Mesendoderm (in vitro differentiated cells): ENCODE results near the gene LYST.
A peak's percentile ranks its signal among the peaks of the same experiment; 100 is the strongest.
"Not testable (repeated sequence)": the region's sequence is repeated elsewhere in the genome, so short reads cannot be mapped to it uniquely, and the experiment has no call there.

Source experiments
- DNase-seq: peaks from one replicate; pipeline ENCODE4 v3.0.0; 2013
- H2AK5ac ChIP-seq: 2 replicates; pipeline ENCODE4 v1.6.1; 2013; ENCODE audit warnings: low read length, inconsistent platforms
- H2BK120ac ChIP-seq: 2 replicates; pipeline ENCODE4 v1.6.1; 2013; ENCODE audit warnings: low read depth, mild to moderate bottlenecking, low read length, moderate library complexity, mixed read lengths
- H2BK15ac ChIP-seq: replicated peaks from 2 replicates; pipeline ENCODE4 v1.6.1; 2013; ENCODE audit warnings: low read depth, mild to moderate bottlenecking, moderate library complexity
- H2BK5ac ChIP-seq: 2 replicates; pipeline ENCODE4 v1.6.1; 2013; ENCODE audit warnings: low read length, inconsistent platforms
- H3K18ac ChIP-seq: 2 replicates; pipeline ENCODE4 v1.6.1; 2013; ENCODE audit warnings: mild to moderate bottlenecking, low read length, mixed read lengths
- H3K23ac ChIP-seq: one replicate; pipeline ENCODE4 v1.6.1; 2013; ENCODE audit warnings: low read length
- H3K27ac ChIP-seq: 2 replicates; pipeline ENCODE4 v1.5.1; 2013; ENCODE audit warnings: low read depth, mild to moderate bottlenecking, inconsistent platforms, low read length, moderate library complexity
- H3K27me3 ChIP-seq: 2 replicates; pipeline ENCODE4 v1.6.1; 2013; ENCODE audit warnings: low read length, control low read depth, mild to moderate bottlenecking, inconsistent platforms; ENCODE audit not compliant: insufficient read depth, poor library complexity
- H3K36me3 ChIP-seq: 2 replicates; pipeline ENCODE4 v1.6.1; 2013; ENCODE audit warnings: low read length, inconsistent platforms; ENCODE audit not compliant: control insufficient read depth, insufficient read depth
- H3K4ac ChIP-seq: one replicate; pipeline ENCODE4 v1.6.1; 2013; ENCODE audit warnings: low read depth, mild to moderate bottlenecking, low read length, moderate library complexity
- H3K4me1 ChIP-seq: 2 replicates; pipeline ENCODE4 v1.6.1; 2013; ENCODE audit warnings: low read depth, low read length, inconsistent platforms; ENCODE audit not compliant: control insufficient read depth
- H3K4me2 ChIP-seq: 2 replicates; pipeline ENCODE4 v1.6.1; 2013; ENCODE audit warnings: low read length
- H3K4me3 ChIP-seq: 2 replicates; pipeline ENCODE4 v1.5.1; 2013; ENCODE audit warnings: mild to moderate bottlenecking, low read length
- H3K56ac ChIP-seq: one replicate; pipeline ENCODE4 v1.6.1; 2013; ENCODE audit warnings: low read length
- H3K79me1 ChIP-seq: 2 replicates; pipeline ENCODE4 v1.6.1; 2013; ENCODE audit warnings: low read length, inconsistent platforms
- H3K79me2 ChIP-seq: 2 replicates; pipeline ENCODE4 v1.6.1; 2013; ENCODE audit warnings: mild to moderate bottlenecking, low read length; ENCODE audit not compliant: control insufficient read depth, insufficient read depth
- H3K9ac ChIP-seq: 2 replicates; pipeline ENCODE4 v1.6.1; 2013; ENCODE audit warnings: low read length, inconsistent platforms
- H4K5ac ChIP-seq: one replicate; pipeline ENCODE4 v1.6.1; 2013; ENCODE audit warnings: low read length
- H4K8ac ChIP-seq: one replicate; pipeline ENCODE4 v1.6.1; 2013; ENCODE audit warnings: low read depth, mild to moderate bottlenecking, control low read depth, low read length, moderate library complexity
- WGBS: extraction: QIAGEN DNeasy Blood & Tissue Kit; methylation state at CpG from one replicate; pipeline ENCODE4 v1.1.7; 2013; ENCODE audit warnings: low lambda C conversion rate, missing lambda C conversion rate; ENCODE audit not compliant: insufficient coverage; ENCODE audit errors: extremely low coverage; 5-methylcytosine and 5-hydroxymethylcytosine counted together

The LYST gene

DNA sequence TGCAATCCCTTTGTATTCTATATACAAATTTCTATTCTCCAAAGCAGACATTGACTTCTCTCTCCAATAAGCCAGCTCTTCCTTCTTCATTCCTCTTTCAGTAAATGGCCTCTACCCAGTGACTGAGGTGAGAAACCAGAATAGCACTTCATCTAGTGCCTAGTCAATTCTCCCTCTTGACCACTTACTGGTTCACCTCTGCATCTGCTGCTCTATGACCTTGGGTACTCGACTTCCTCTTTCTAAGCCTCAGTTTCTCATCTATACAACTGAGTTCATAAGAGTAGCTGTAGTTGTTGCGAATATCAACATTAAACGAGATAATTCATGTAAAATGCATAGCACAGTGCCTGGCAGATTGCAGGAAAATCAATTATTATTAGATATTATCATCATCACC, 12.4 kb downstream of the LYST start:
- Histone ChIP-seq H3K56ac (no peak overlapping the region), H3K4me2 (no peak overlapping the region), H3K4ac (no peak overlapping the region), H3K4me1 (no peaks in the 10 kb centered on the region), H2BK15ac (no peak overlapping the region), H4K5ac (no peak overlapping the region), H3K27me3 (no peaks in the 10 kb centered on the region), H3K79me2 (no peaks in the 10 kb centered on the region), H4K8ac (no peak overlapping the region), H3K18ac (no peak overlapping the region), H3K79me1 (no peaks in the 10 kb centered on the region), H3K23ac (no peak overlapping the region), H2AK5ac (no peak overlapping the region), H3K36me3 (no peaks in the 10 kb centered on the region), H3K9ac (no peak overlapping the region), H2BK120ac (no peak overlapping the region), H3K27ac (no peak overlapping the region), H3K4me3 (no peak overlapping the region), H2BK5ac (no peak overlapping the region)
- no peak for DNase-seq
- WGBS = no CpG with 5 or more reads among the region's 3 CpGs

DNA sequence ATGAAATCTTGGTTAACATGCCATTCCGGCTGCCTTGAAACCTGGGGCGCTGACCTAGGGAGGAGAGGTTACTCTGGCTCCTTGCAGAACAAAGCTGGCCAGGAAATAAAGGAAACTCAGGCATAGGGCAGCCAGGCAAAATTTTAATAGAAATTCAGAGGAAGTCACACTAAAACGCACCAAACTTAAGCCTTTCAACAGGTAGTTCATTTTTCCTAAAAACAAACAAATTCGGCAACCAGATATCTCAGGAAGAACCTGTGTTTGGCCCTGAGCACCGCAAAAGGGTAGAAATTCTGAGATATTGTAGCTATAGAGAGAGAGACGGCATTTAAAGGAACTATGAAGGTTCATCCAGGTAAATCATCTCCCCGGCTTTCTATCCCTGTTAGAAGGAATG, 13.1 kb downstream of the LYST start:
- no peak overlapping the region for H2BK5ac ChIP-seq
- DNase-seq = no peak
- H4K8ac ChIP-seq = no peak overlapping the region
- no peak overlapping the region for H2BK120ac ChIP-seq
- no peak overlapping the region for H3K27ac ChIP-seq
- H4K5ac ChIP-seq = no peak overlapping the region
- H2BK15ac ChIP-seq = no peak overlapping the region
- H3K4ac ChIP-seq = no peak overlapping the region
- no peak overlapping the region for H3K18ac ChIP-seq
- no CpG with 5 or more reads among the region's 7 CpGs for WGBS
- no peaks in the 10 kb centered on the region for H3K36me3 ChIP-seq
- H3K4me3 ChIP-seq = no peak overlapping the region
- no peaks in the 10 kb centered on the region for H3K27me3 ChIP-seq
- H3K56ac ChIP-seq = no peak overlapping the region
- no peaks in the 10 kb centered on the region for H3K4me1 ChIP-seq
- no peaks in the 10 kb centered on the region for H3K79me1 ChIP-seq
- H2AK5ac ChIP-seq = no peak overlapping the region
- no peak overlapping the region for H3K9ac ChIP-seq
- H3K4me2 ChIP-seq = no peak overlapping the region
- no peaks in the 10 kb centered on the region for H3K79me2 ChIP-seq
- no peak overlapping the region for H3K23ac ChIP-seq

DNA sequence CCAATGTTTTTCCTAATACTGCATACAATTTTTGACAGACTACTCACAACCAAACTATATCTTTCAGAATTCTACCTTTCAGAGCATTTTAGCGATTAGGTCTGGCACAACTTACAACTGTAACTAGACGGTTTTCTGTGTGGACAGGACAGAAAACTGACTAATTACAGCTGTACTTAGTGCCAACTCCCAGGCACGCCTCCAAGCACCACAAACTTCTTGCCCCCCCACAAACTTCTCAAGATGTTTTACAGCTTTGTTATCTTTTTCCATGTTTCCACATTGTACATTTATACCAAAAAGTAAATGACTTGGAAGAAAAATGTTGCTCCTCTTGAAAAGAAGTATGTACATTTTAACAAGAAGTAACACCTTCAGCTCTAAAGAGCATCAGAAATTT, 13.8 kb downstream of the LYST start:
- no peak for DNase-seq
- Histone ChIP-seq H3K4ac (no peak overlapping the region), H2BK15ac (no peak overlapping the region), H3K4me2 (no peak overlapping the region), H2BK120ac (no peak overlapping the region), H3K4me3 (no peak overlapping the region), H3K36me3 (no peaks in the 10 kb centered on the region), H4K5ac (no peak overlapping the region), H3K9ac (no peak overlapping the region), H2BK5ac (no peak overlapping the region), H3K79me1 (no peaks in the 10 kb centered on the region), H3K23ac (no peak overlapping the region), H3K79me2 (no peaks in the 10 kb centered on the region), H3K4me1 (no peaks in the 10 kb centered on the region), H2AK5ac (no peak overlapping the region), H3K27me3 (no peaks in the 10 kb centered on the region), H4K8ac (no peak overlapping the region), H3K56ac (no peak overlapping the region), H3K18ac (no peak overlapping the region), H3K27ac (no peak overlapping the region)
- WGBS = no CpG with 5 or more reads among the region's 3 CpGs

DNA sequence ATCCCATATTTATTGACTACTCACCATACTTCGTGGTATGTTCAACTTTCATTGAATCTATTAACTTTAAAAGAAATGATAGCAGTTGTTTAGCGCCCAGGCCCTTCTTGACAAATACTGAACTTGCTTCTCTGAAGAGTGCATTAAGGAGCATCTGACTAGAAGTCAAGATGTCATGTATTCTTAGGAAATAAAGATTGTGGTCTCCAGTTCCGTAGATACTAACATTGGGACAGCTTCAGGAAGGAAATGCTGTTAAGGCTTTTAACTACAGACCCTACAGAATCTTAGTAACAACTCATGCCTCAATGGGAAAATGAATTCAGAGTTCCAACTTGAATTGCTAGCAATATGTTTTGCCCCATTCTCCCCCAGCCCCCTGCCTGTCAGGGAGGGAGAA, 14.8 kb downstream of the LYST start:
- no CpG with 5 or more reads among the region's 3 CpGs for WGBS
- Histone ChIP-seq H2BK5ac (no peak overlapping the region), H3K9ac (no peak overlapping the region), H3K18ac (no peak overlapping the region), H3K56ac (no peak overlapping the region), H3K27ac (no peak overlapping the region), H3K27me3 (no peaks in the 10 kb centered on the region), H3K36me3 (no peaks in the 10 kb centered on the region), H4K5ac (no peak overlapping the region), H3K4me2 (no peak overlapping the region), H3K4me1 (no peaks in the 10 kb centered on the region), H2AK5ac (no peak overlapping the region), H3K23ac (no peak overlapping the region), H4K8ac (no peak overlapping the region), H3K4ac (no peak overlapping the region), H3K4me3 (no peak overlapping the region), H3K79me1 (no peaks in the 10 kb centered on the region), H3K79me2 (no peaks in the 10 kb centered on the region), H2BK15ac (no peak overlapping the region), H2BK120ac (no peak overlapping the region)
- no peak for DNase-seq

DNA sequence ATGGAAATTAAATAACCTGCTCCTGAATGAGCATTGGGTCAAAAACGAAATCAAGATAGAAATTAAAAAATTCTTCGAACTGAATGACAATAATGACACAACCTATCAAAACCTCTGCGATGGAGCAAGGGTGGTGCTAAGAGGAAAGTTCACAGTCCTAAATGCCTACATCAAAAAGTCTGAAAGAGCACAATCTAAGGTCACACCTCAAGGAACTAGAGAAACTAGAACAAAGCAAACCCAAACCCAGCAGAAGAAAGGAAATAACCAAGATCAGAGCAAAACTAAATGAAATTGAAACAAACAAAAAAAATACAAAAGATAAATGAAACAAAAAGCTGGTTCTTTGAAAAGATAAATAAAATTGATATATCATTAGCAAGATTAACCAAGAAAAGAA, 18.5 kb downstream of the LYST start:
- not testable (repeated sequence) for H3K27ac ChIP-seq, H3K23ac ChIP-seq, H3K4ac ChIP-seq, H2BK120ac ChIP-seq, H3K4me3 ChIP-seq, H3K9ac ChIP-seq, H2BK15ac ChIP-seq, H3K4me2 ChIP-seq, H3K4me1 ChIP-seq, H3K36me3 ChIP-seq, H3K79me1 ChIP-seq, H2AK5ac ChIP-seq, H4K5ac ChIP-seq, H3K56ac ChIP-seq, H4K8ac ChIP-seq, H3K27me3 ChIP-seq, H2BK5ac ChIP-seq, DNase-seq, H3K79me2 ChIP-seq, H3K18ac ChIP-seq
- no CpG with 5 or more reads among the region's 3 CpGs for WGBS

DNA sequence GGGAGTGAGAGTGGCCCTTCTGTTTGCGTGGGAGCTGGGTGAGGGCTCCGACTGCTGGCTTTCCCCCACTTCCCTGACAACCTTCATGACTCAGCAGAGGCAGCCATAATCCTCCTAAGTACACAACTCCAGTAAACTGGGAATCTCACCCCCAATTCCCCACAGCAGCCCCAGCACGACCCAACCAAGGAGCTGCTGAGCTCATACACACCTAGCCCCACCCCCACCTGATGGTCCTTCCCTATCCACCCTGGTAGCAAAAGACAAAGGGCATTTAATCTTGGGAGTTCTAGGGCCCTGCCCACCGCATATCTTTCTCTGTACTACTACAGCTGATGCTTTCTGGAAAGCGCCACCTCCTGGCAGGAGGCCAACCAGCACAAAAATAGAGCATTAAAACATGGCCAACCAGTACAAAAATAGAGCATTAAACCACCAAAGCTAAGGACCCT, 21.0 kb downstream of the LYST start:
- H4K8ac ChIP-seq, H3K27ac ChIP-seq, H3K27me3 ChIP-seq, H3K4me2 ChIP-seq, H2BK5ac ChIP-seq, H4K5ac ChIP-seq, H3K18ac ChIP-seq, H3K4me1 ChIP-seq, H3K79me1 ChIP-seq, H3K4me3 ChIP-seq, H3K9ac ChIP-seq, H2BK15ac ChIP-seq, H2BK120ac ChIP-seq, H3K36me3 ChIP-seq, H3K4ac ChIP-seq, H3K79me2 ChIP-seq, H2AK5ac ChIP-seq, H3K23ac ChIP-seq: not testable (repeated sequence)
- WGBS = no CpG with 5 or more reads among the region's 5 CpGs
- peak overlapping the region; percentile 34 for H3K56ac ChIP-seq
- DNase-seq = peak; percentile 67
